ENCODE data around the gene NR2E1. TPM values are rescaled to one million over a fixed set of nuclear protein-coding genes. Genes with fewer than 3 reads are reported as not detected.

The NR2E1 gene
- total RNA-seq, 1 donor from 2014 or later = not detected

GRCh38 chr6:108123946-108124345 lies 41.9 kb upstream of the NR2E1 start:
- Histone ChIP-seq H3K4me3 (no peak overlapping the region), H3K4me1 (peaks cover 8% of the 10 kb centered on the region), H3K27me3 (peaks cover 8% of the 10 kb centered on the region), H3K36me3 (no peaks in the 10 kb centered on the region), H3K27ac (no peak overlapping the region), H3K9me3 (no peaks in the 10 kb centered on the region)
- intact Hi-C loops (cut with DNase I) = no loop called here
- DNase-seq (ENCODE audit: extremely low spot score in 2 of 2) = no peak
- TF ChIP-seq POLR2AphosphoS5 (IDR thresholded peaks at IDR 0.05; ENCODE audit: insufficient read depth in 1 of 2, low read depth in 1 of 2) (no peak), POLR2A (IDR thresholded peaks at IDR 0.05) (no peak)
- TF ChIP-seq, protein P1, sequence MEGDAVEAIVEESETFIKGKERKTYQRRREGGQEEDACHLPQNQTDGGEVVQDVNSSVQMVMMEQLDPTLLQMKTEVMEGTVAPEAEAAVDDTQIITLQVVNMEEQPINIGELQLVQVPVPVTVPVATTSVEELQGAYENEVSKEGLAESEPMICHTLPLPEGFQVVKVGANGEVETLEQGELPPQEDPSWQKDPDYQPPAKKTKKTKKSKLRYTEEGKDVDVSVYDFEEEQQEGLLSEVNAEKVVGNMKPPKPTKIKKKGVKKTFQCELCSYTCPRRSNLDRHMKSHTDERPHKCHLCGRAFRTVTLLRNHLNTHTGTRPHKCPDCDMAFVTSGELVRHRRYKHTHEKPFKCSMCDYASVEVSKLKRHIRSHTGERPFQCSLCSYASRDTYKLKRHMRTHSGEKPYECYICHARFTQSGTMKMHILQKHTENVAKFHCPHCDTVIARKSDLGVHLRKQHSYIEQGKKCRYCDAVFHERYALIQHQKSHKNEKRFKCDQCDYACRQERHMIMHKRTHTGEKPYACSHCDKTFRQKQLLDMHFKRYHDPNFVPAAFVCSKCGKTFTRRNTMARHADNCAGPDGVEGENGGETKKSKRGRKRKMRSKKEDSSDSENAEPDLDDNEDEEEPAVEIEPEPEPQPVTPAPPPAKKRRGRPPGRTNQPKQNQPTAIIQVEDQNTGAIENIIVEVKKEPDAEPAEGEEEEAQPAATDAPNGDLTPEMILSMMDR (IDR thresholded peaks at IDR 0.05) = no peak

GRCh38 chr6:108127056-108127455 lies 38.8 kb upstream of the NR2E1 start:
- no peaks in the 10 kb centered on the region for H3K27me3 ChIP-seq
- no peak overlapping the region for H3K27ac ChIP-seq
- H3K9me3 ChIP-seq = no peaks in the 10 kb centered on the region
- no peaks in the 10 kb centered on the region for H3K36me3 ChIP-seq
- H3K4me3 ChIP-seq = no peak overlapping the region
- no peaks in the 10 kb centered on the region for H3K4me1 ChIP-seq
- DNase-seq (ENCODE audit: extremely low spot score in 2 of 2) = no peak
- intact Hi-C loops (cut with DNase I) = no loop called here
- TF ChIP-seq POLR2AphosphoS5 (IDR thresholded peaks at IDR 0.05; ENCODE audit: insufficient read depth in 1 of 2, low read depth in 1 of 2) (no peak), POLR2A (IDR thresholded peaks at IDR 0.05) (no peak)
- TF ChIP-seq, protein P1 (IDR thresholded peaks at IDR 0.05) = no peak

DNA sequence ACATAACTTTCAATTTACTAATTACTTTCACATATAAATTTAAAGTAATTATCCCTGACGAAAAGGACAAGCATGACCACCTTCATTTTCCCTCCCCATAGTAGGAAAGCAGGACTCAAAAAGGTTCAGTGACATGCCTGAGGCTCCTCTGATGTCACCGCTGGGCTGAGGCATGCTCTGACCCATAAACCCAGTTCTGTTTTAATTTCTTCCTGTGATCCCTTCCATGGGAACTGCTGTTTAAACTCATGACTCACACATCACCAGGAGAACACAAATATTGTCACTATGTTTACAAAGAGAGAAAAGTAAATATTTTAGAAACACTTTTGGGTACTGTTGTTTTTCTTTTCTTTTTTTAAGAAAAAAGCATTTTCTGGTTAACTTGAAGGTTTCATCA lies 38.0 kb upstream of the NR2E1 start:
- Histone ChIP-seq H3K27me3 (no peaks in the 10 kb centered on the region), H3K36me3 (no peaks in the 10 kb centered on the region), H3K9me3 (no peaks in the 10 kb centered on the region), H3K4me1 (no peaks in the 10 kb centered on the region), H3K4me3 (no peak overlapping the region), H3K27ac (no peak overlapping the region)
- peak in 1 of 2 donors; percentile 44 for TF ChIP-seq POLR2AphosphoS5 (IDR thresholded peaks at IDR 0.05; ENCODE audit: insufficient read depth in 1 of 2, low read depth in 1 of 2)
- TF ChIP-seq, protein P1 (IDR thresholded peaks at IDR 0.05) = no peak
- intact Hi-C loops (cut with DNase I) = no loop called here
- no peak for DNase-seq (ENCODE audit: extremely low spot score in 2 of 2)

DNA sequence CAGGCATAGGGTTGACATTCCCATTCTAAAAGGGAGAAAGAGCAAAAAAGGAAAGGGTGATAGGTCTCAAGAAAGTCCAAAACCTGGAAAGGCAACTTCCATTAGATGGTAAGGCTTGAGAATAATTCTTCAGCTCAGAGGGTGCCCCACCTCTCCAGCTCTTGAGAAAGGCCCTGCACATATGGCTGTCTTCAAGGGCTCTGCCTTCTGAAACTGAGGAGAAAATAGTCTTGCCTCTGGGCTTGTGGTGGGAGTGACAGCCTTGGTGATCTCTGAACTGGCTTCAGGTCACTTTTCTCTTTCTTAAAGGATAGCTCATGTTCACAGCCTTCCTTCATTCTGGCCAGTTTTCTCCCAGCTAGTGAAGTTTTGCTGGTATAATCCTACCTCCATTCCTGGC lies 35.6 kb upstream of the NR2E1 start:
- Histone ChIP-seq H3K4me1 (peaks cover 12% of the 10 kb centered on the region), H3K36me3 (no peaks in the 10 kb centered on the region), H3K4me3 (no peak overlapping the region), H3K27me3 (no peaks in the 10 kb centered on the region), H3K9me3 (no peaks in the 10 kb centered on the region), H3K27ac (no peak overlapping the region)
- intact Hi-C loops (cut with DNase I) = no loop called here
- TF ChIP-seq, protein P1 (IDR thresholded peaks at IDR 0.05) = no peak
- TF ChIP-seq POLR2AphosphoS5 (IDR thresholded peaks at IDR 0.05; ENCODE audit: insufficient read depth in 1 of 2, low read depth in 1 of 2) (no peak), POLR2A (IDR thresholded peaks at IDR 0.05) (no peak)
- no peak for DNase-seq (ENCODE audit: extremely low spot score in 2 of 2)

DNA sequence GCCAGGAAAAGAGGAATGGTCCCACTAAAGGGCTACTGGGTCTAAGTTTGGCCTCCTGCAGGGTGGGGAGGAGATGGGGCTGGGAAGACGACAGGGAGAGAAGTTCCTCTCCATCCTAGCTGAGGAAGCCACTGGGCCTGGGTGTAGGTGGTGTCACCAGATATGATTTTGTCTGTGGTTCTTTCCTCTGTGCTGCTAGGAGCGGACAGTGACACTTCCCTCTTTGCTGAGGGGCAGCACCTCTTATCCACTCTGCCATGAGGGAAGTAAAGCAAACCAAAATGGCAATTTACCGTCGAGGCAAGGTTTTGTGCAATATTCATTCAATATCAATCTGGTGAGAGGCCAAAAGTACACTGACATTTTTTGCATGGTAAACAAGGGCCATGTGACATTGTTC lies 33.0 kb upstream of the NR2E1 start:
- no peak for DNase-seq (ENCODE audit: extremely low spot score in 2 of 2)
- no peaks in the 10 kb centered on the region for H3K27me3 ChIP-seq
- H3K36me3 ChIP-seq = no peaks in the 10 kb centered on the region
- no peak overlapping the region for H3K27ac ChIP-seq
- H3K9me3 ChIP-seq = no peaks in the 10 kb centered on the region
- intact Hi-C loops (cut with DNase I) = no loop called here
- H3K4me3 ChIP-seq = no peak overlapping the region
- TF ChIP-seq POLR2AphosphoS5 (IDR thresholded peaks at IDR 0.05; ENCODE audit: insufficient read depth in 1 of 2, low read depth in 1 of 2) (no peak), POLR2A (IDR thresholded peaks at IDR 0.05) (no peak)
- TF ChIP-seq, protein P1 (IDR thresholded peaks at IDR 0.05) = no peak
- peaks cover 12% of the 10 kb centered on the region for H3K4me1 ChIP-seq
